GM18861 (cell line): Measurements from ENCODE around the gene FAM3A.

Experiments
- ATAC-seq: cut with Tn5 transposase; IDR thresholded peaks from one replicate; pipeline ENCODE4 v1.9.1; 2021; ENCODE audit not compliant: unreplicated experiment

Gene FAM3A

GRCh38 chrX:154534526-154535322, 18.7 kb upstream of the FAM3A start:
- ATAC-seq: peak; percentile 93

DNA sequence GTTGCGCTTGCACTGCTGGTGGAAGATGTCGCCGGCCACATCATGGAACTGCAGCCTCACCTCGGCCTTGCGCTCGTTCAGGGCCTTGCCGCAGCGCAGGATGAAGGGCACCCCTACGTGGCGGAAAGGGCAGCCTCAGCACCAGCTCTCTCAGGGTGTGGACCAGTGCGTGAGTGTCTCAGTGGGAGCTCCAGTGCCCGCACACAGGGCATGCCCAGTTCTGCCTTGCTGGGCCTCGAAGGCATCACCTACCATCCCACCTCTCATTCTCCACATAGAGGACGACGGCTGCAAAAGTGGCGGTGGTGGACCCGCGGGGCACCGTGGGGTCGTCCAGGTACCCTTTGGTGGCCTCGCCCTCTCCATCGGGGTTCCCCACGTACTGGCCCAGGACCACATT, 16.7 kb upstream of the FAM3A start:
- no peak for ATAC-seq

DNA sequence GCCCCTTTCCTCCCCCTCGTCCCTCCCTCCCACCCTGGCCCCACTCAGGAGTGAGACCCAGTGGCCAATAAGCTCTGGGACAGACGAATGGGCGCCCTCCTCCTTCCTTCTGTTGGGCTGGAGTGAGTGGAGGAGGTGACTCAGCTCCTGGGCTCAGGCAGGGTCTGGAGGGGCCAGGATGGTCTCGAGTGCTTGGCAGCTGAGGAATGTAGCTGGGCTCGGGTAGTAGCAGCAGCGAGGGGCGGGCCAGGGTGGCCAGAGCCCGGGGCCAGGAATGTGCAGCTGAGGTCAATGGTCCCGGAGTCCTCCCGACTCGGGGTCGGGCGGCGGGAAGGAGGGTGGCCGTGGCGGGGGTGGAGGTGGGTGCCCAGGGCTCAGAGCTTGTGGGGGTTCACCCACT, 15.6 kb upstream of the FAM3A start:
- no peak for ATAC-seq

- ATAC-seq: no peak
Measured at GRCh38 chrX:154530286-154530685, 14.3 kb upstream of the FAM3A start.

DNA sequence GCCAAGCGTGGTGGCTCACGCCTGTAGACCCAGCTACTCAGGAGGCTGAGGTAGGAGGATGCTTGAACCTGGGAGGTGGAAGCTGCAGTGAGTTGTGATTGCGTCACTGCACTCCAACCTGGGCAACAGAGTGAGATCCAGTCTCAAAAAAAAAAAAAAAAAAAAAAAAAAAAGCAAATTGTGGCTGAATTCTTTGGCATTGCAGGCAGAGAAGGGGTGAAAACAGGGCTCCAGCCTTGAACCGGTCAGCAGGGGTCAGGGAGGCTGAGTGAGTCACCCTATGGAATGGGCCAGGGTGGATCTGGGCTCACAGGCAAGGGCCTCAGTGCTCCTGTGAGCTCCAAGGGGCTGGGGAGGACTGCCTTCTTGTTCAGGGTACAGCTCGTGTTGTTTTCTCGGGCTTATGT, 13.2 kb upstream of the FAM3A start:
- ATAC-seq: no peak

- peak; percentile 60 for ATAC-seq
Measured at GRCh38 chrX:154526901-154527675, 11.1 kb upstream of the FAM3A start.

DNA sequence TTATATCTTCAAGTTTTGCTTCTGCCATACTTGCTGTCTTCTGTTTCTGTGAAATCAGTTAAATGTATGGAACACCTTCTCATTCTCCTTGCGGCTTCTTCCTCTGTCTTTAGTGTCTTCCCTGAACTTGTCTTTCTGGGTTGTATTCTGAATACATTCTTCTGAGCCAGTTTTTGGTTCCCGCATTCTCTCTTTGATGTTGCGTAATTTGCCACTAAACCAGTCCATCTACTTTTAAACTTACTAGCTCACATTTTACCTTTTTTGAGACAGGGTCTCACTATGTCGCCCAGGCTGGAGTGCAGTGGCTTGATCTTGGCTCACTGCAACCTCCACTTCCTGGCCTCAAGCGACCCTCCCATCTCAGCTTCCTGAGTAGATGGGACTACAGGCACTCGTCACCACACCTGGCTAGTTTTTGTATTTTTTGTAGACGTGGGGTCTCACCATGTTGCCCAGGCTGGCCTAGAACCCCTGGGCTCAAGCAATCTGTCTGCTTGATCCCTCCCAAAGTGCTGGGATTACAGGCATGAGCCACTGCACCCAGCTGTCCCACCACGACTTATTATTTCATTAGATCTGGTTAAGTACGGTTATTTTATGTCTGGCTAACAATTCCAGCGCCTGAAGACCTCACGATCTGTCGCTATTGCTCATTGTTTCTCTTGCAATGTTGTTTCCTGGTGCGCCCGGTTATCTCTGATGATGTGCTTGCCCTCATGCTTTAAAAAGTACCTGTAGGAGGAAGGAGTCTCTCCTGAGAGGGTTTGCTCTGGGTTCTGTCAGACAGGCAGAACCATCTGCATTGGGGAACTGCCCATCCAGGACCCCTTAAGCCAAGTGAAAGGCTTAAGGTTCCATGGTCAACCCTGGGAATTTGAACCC, 9.8 kb upstream of the FAM3A start:
- no peak for ATAC-seq

DNA sequence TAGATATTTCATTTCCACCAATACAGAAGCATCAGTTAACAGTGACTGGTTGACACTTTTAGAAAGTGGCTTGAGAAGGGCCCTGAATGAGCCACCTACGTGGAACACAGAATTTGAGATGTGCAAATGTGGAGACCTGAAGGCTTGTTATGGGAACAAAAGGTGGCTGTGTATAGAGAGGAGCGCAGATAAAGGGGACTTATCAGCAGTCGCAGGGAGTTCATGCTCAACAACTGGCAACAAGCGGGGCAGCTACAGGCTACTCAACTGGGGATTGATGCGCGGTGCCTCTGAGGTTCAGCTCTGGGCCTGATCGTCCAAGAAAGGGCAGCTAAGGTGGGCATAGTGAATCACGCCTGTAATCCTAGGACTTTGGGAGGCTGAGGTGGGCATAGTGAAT, 3.4 kb upstream of the FAM3A start:
- no peak for ATAC-seq

GRCh38 chrX:154517101-154517781, 1.2 kb upstream of the FAM3A start:
- no peak for ATAC-seq

DNA sequence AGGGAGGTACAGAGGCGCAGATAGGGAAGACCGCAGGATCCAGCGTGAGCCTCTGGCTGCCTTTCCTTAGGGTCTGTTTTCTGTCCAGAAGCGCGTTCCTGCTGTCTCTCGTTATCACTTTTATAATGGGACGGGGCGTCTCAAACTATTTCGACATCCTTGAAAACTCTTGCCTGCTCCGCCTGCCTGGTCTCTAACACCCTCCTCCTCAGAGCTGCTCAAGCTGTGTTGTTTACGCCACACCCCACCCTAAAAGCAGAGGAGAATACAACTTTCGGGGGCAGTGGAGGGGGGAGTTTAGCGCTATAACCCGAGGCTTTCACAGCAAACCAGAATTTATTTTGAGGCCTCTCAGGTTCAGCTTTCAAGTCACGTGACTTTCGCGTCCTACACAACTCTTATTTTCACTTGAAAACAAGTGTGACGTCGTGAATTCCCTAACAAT, 646 bp upstream of the FAM3A start:
- ATAC-seq: no peak

GRCh38 chrX:154515090-154515965, 704 bp downstream of the FAM3A start:
- no peak for ATAC-seq

DNA sequence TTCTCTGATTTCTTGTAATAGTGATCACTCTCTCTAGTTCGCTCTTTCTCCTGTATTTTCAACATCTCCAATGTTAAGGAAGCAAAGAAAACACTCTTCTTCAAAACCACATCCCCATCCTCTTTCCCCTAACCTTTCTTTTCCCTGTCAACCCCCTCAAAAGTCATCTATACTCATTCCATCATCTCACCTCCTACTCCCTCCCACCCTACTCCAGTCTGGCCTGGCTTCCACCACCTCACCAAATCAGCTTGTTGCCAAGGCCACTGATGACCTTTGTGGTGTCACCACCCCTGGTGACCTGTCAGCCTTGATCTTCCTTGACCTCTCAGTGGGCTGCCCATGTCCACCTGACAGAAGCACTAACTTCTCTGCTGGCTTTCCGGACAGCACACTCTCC, 2.3 kb downstream of the FAM3A start:
- ATAC-seq: no peak

DNA sequence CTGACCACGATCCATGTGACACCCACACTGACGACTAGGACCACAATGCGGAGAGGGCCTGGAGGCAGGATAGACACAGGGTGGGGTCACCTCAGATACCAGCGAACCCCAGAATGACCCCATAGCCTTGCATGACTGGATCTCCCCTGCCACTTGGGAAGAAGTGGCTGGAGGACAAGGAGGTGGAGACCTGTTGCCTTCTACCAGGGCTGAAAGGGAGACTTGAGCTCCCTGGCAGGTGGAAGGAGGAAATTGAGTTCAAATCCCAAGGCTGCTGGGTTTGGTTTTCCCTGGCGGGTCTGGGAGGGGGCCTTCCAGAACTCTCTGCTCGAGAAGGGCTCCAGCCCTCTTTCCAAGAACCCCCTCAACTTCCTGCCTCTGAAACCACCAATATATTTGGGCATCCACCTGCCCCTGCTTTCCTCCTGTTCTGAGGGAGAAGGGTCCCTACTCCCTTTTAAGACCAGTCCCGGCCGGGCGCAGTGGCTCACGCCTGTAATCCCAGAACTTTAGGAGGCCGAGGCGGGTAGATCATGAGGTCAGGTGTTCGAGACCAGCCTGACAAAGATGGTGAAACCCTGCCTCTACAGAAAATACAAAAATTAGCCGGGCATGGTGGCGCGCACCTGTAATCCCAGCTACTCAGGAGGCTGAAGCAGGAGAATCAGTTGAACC, 3.0 kb downstream of the FAM3A start:
- ATAC-seq: no peak

DNA sequence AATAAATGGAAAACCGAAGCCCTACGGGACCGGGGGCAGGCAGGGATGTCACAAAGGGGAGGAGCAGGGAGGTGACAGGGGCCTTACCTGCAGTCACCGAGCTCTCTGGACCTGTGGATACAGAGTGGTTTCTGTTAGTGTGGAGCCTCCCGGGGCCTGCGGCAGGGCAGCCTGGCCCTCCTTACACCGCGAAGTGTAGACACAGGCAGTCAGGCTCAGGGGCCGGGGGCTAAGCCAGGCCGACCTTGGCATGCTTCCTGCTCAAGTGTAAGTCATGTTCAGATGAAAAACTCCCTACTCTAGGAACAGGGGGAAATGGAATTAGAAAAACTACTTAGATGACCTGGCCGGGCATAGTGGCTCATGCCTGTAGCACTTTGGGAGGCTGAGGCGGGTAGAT, 4.3 kb downstream of the FAM3A start:
- ATAC-seq: no peak

GRCh38 chrX:154509455-154509854, 6.6 kb downstream of the FAM3A start:
- no peak for ATAC-seq

GRCh38 chrX:154508384-154508745, 7.7 kb downstream of the FAM3A start:
- no peak for ATAC-seq

- no peak for ATAC-seq
Measured at GRCh38 chrX:154507673-154508383, 8.2 kb downstream of the FAM3A start.

DNA sequence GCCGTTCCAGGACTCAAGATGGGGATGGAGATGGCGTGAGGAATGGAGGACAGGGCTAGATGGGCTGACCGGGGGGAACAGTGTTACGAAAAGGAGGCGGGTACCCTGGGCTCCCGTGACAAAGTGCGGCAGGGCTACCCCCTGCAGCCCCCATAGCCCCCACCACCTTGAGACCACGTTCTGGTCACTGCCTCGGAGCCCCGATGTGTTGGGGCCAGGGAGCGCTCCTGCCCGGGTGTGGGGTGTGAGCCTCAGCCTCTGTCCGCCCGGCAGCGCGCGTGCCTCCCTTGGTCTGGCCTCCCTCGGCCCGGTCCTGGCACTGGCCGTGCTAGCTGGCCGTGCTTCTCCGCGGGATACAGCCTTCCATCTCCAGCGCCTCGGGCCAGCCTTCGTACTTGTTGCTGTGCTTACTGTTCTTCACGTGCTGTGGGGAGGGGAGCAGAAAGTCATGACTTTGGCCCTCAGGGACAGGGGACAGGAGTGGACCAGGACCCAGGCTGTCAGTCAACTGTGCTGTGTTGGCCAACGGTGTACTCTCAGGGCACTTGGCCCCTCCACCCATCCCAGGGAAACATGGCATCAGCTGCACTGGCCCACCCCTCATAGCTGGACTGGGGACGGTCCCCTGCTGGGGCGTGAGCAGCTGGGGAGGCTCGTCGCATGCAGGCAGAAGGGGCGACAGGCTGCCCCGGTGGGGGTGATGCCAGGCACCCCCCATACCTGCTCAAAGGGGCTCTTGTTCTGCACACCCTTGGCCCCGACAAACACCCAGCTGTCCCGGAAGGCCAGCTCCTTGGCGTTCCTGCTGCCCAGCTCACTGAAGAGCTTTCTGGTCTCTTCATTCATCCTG, 9.3 kb downstream of the FAM3A start:
- ATAC-seq: no peak
